ENCODE measurements around the gene CUBN.

GRCh38 chr10:16816830-16817124 lies 312.8 kb downstream of the CUBN start:
- TF ChIP-seq CTCF (IDR thresholded peaks at IDR 0.05) (no peak), POLR2A (IDR thresholded peaks at IDR 0.05) (no peak)
